Endodermal cell (in vitro differentiated cells): Measurements from ENCODE around the gene SYNCRIP. TPM values are rescaled to one million over a fixed set of nuclear protein-coding genes. Genes with fewer than 3 reads are reported as not detected.

Experiments
- DNase-seq: peaks from one replicate; pipeline ENCODE4 v3.0.0-alpha.2; 2017
- H3K27ac ChIP-seq: 2 replicates; pipeline ENCODE4 v1.5.1; 2013; ENCODE audit warnings: mild to moderate bottlenecking, low read depth, low read length, moderate library complexity
- H3K27me3 ChIP-seq: 2 replicates; pipeline ENCODE4 v1.6.1; 2013; ENCODE audit warnings: mild to moderate bottlenecking, low read length, moderate library complexity; ENCODE audit not compliant: insufficient read depth, control insufficient read depth, poor library complexity, severe bottlenecking
- H3K36me3 ChIP-seq: 2 replicates; pipeline ENCODE4 v1.7.0; 2013; ENCODE audit warnings: mild to moderate bottlenecking, low read length, moderate library complexity; ENCODE audit not compliant: control insufficient read depth, insufficient read depth
- H3K4me1 ChIP-seq: one replicate; pipeline ENCODE4 v1.7.0; 2013; ENCODE audit warnings: low read length; ENCODE audit not compliant: control insufficient read depth, insufficient read depth
- H3K4me3 ChIP-seq: 2 replicates; pipeline ENCODE4 v1.5.1; 2013; ENCODE audit warnings: mild to moderate bottlenecking, low read length, moderate library complexity
- H3K9ac ChIP-seq: 2 replicates; pipeline ENCODE4 v1.6.1; 2013; ENCODE audit warnings: mild to moderate bottlenecking, low read length, moderate library complexity; ENCODE audit not compliant: poor library complexity, severe bottlenecking; ENCODE audit errors: extremely low read depth
- H3K9me3 ChIP-seq: 2 replicates; pipeline ENCODE4 v1.6.1; 2013; ENCODE audit warnings: mild to moderate bottlenecking, low read length, moderate library complexity; ENCODE audit not compliant: control insufficient read depth
- H3K27ac Mint-ChIP-seq: 2 replicates; pipeline ENCODE4 v1.8.0; 2020; ENCODE audit warnings: mixed read lengths
- H3K27me3 Mint-ChIP-seq: 2 replicates; pipeline ENCODE4 v1.8.0; 2021; ENCODE audit warnings: mild to moderate bottlenecking, mixed read lengths; ENCODE audit not compliant: insufficient read depth
- H3K36me3 Mint-ChIP-seq: 2 replicates; pipeline ENCODE4 v1.8.0; 2020; ENCODE audit warnings: low read depth, mixed read lengths
- H3K4me1 Mint-ChIP-seq: 2 replicates; pipeline ENCODE4 v1.8.0; 2020; ENCODE audit warnings: mixed read lengths
- H3K4me3 Mint-ChIP-seq: 2 replicates; pipeline ENCODE4 v1.8.0; 2020; ENCODE audit warnings: mild to moderate bottlenecking, moderate library complexity, mixed read lengths
- H3K9me3 Mint-ChIP-seq: 2 replicates; pipeline ENCODE4 v1.8.0; 2020; ENCODE audit warnings: mild to moderate bottlenecking, mixed read lengths
- WGBS, 2 experiments: methylation state at CpG; one replicate each; pipeline versions ENCODE4 v1.1.5 to v1.1.7; 2013; ENCODE audit warnings: missing lambda C conversion rate in 2 of 2, mixed read lengths in 1 of 2; ENCODE audit not compliant: insufficient coverage in 1 of 2, insufficient read length in 1 of 2; 5-methylcytosine and 5-hydroxymethylcytosine counted together
- total RNA-seq, 2 donors: library from RNA; stranded (reverse); fragmentation: NEBNext Ultra II Directional in 1 of 2; extraction: Animal tissue kit (Norgen Biotek cat#: 25700) in 1 of 2; gene quantifications; 2 replicates in 1 of 2; 3 replicates in 1 of 2; pipeline ENCODE4 v1.2.1, GENCODE V29; 2021
- TF ChIP-seq, protein P1 (sequence below): fragments of 200-600 bp; sonication (generic); conservative IDR thresholded peaks from 2 replicates; pipeline ENCODE4 v1.5.0; 2021; ENCODE audit warnings: antibody characterized with exemption, mild to moderate bottlenecking

SYNCRIP gene
- total RNA-seq, 2 donors from 2014 or later, result 121 to 123 TPM

DNA sequence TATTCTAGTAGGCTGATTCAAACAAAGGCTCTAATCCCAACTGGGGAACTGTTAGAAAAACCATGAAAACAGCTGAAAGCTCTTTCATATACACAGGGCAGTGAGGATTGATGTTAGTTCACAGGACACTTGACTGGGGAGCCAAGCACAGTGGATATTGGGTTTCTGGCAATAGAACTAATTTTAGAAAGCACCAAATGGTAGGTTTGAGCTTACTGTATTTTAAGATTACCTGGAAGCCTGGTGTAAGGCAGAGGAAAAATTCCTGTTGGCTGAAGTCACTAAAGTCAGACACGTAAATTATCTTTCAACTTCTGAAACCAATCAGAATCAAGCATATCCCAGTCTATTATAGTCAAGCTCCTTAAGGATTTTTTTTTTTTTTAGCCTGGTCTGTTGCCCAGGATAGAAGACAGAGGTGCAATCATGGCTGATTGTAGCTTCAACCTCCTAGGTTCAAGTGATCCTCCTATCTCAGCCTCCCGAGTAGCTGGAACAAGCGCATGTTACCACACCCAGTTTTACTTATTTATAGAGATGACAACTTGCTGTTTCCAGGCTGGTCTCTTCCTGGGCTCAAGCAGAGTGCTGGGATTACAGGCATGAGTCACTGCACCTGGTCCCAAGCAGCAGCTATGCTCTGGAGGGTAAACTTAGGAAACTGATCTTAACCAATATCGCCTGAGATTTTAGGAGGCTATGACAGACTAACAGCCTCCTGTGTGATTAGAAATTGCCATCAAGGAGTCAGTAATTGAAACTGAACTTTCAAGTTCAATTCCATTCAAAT lies 32.5 kb upstream of the SYNCRIP start:
- TF ChIP-seq, protein P1, sequence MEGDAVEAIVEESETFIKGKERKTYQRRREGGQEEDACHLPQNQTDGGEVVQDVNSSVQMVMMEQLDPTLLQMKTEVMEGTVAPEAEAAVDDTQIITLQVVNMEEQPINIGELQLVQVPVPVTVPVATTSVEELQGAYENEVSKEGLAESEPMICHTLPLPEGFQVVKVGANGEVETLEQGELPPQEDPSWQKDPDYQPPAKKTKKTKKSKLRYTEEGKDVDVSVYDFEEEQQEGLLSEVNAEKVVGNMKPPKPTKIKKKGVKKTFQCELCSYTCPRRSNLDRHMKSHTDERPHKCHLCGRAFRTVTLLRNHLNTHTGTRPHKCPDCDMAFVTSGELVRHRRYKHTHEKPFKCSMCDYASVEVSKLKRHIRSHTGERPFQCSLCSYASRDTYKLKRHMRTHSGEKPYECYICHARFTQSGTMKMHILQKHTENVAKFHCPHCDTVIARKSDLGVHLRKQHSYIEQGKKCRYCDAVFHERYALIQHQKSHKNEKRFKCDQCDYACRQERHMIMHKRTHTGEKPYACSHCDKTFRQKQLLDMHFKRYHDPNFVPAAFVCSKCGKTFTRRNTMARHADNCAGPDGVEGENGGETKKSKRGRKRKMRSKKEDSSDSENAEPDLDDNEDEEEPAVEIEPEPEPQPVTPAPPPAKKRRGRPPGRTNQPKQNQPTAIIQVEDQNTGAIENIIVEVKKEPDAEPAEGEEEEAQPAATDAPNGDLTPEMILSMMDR, result no peak
- H3K4me3 Mint-ChIP-seq, result peak overlapping the region; percentile 100
- H3K27ac ChIP-seq, result no peak overlapping the region
- peaks cover 37% of the 10 kb centered on the region for H3K36me3 Mint-ChIP-seq
- H3K9me3 ChIP-seq, result no peaks in the 10 kb centered on the region
- no peaks in the 10 kb centered on the region for H3K4me1 ChIP-seq
- peak overlapping the region; percentile 99 for H3K9ac ChIP-seq
- H3K9me3 Mint-ChIP-seq, result peaks cover 1% of the 10 kb centered on the region
- H3K27me3 Mint-ChIP-seq, result no peaks in the 10 kb centered on the region
- peaks cover 11% of the 10 kb centered on the region for H3K4me1 Mint-ChIP-seq
- peaks cover 49% of the 10 kb centered on the region for H3K36me3 ChIP-seq
- peak overlapping the region; percentile 42 for H3K27ac Mint-ChIP-seq
- no peaks in the 10 kb centered on the region for H3K27me3 ChIP-seq
- DNase-seq, result peak; percentile 58
- peak overlapping the region; percentile 96 for H3K4me3 ChIP-seq
- WGBS, 2 experiments, result 78 to 96% methylated on average over 3 to 4 of the region's 4 CpGs

DNA sequence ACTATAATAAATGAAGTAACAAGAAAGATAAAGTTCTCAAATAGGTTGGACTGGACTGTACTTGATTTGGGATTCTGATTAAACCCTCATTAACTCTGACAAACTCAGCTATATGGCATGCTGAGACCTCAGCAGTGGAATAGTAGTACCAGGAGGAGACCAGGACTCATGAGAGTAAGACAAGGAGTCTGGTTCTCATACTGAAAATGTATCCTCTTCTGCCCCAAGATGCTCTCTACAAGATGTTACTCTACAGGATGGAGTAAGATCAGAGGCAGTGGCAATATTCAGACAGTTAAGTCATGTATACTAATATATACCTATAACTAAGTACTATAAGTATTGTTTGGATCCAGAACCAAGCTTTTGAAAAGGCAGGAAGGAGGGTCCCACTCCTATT lies 31.9 kb upstream of the SYNCRIP start:
- no peak overlapping the region for H3K27ac ChIP-seq
- H3K36me3 ChIP-seq, result peaks cover 49% of the 10 kb centered on the region
- peaks cover 37% of the 10 kb centered on the region for H3K36me3 Mint-ChIP-seq
- TF ChIP-seq, protein P1, result no peak
- H3K9me3 ChIP-seq, result no peaks in the 10 kb centered on the region
- H3K4me1 Mint-ChIP-seq, result peaks cover 7% of the 10 kb centered on the region
- DNase-seq, result no peak
- no peaks in the 10 kb centered on the region for H3K27me3 ChIP-seq
- H3K4me3 ChIP-seq, result peak overlapping the region; percentile 96
- H3K27ac Mint-ChIP-seq, result no peak overlapping the region
- no peaks in the 10 kb centered on the region for H3K4me1 ChIP-seq
- H3K4me3 Mint-ChIP-seq, result no peak overlapping the region
- no peaks in the 10 kb centered on the region for H3K27me3 Mint-ChIP-seq
- no peak overlapping the region for H3K9ac ChIP-seq
- H3K9me3 Mint-ChIP-seq, result peaks cover 1% of the 10 kb centered on the region

DNA sequence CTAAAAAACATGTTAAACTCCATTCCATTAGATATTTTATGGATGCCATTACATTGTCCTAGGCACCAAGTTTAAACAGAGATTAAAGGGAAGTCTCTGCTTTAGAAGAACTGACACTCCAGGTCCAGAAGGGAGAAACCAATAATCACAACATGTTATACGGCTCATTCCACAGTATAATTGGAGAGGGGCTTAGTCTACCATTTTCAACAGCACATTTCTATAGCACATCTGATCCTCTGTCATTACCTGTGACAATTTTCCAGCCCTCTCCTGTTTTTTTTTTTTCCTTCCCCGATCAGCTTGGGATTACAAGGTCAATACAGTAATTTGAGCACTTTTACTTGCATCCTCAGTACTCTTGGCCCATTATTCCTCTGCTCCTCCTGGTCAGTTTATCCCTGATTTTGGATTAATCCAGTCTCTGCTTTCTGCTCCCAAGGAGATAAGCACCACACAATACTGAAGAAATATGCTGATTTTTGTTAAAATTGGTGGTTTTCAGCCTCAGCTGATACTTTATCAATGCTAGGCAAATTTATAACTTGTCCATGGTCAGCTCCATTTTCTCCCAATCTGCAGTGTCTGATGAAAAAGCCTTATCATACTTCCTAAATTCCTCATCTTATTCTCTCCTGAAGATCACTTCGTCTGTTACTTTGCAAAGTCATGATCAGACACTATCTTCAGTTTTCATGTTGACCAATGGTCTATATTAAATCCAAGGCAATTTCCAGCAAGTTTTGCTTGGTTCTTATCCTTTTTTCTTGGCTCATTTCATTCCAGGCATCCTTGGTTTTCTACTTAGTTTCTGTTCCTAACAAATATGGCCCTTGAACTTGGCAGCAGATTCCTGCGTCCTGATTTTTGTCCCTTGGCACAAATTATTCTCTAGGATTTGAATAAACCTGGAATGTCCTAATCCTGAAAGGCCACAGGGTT lies 30.8 kb upstream of the SYNCRIP start:
- H3K4me3 Mint-ChIP-seq, result no peak overlapping the region
- TF ChIP-seq, protein P1, result no peak
- H3K27ac Mint-ChIP-seq, result no peak overlapping the region
- Histone ChIP-seq H3K4me1 (no peaks in the 10 kb centered on the region), H3K4me3 (no peak overlapping the region), H3K9ac (no peak overlapping the region), H3K27ac (no peak overlapping the region), H3K36me3 (peaks cover 49% of the 10 kb centered on the region), H3K9me3 (no peaks in the 10 kb centered on the region), H3K27me3 (no peaks in the 10 kb centered on the region)
- no peaks in the 10 kb centered on the region for H3K27me3 Mint-ChIP-seq
- H3K4me1 Mint-ChIP-seq, result peaks cover 7% of the 10 kb centered on the region
- peaks cover 35% of the 10 kb centered on the region for H3K36me3 Mint-ChIP-seq
- WGBS, 2 experiments, result 90 to 96% methylated on average over 3 to 4 of the region's 4 CpGs
- no peaks in the 10 kb centered on the region for H3K9me3 Mint-ChIP-seq
- no peak for DNase-seq
